Glutamatergic neuron (in vitro differentiated cells): ENCODE measurements around the gene PAPLN. TPM values are rescaled to one million over a fixed set of nuclear protein-coding genes. Genes with fewer than 3 reads are reported as not detected.

ENCODE experiments used
- DNase-seq: peaks from one replicate; pipeline ENCODE4 v3.0.0; 2022
- H3K27ac Mint-ChIP-seq: one replicate; pipeline ENCODE4 v1.8.0; 2020; ENCODE audit warnings: mild to moderate bottlenecking, mixed read lengths, inconsistent platforms; ENCODE audit not compliant: unreplicated experiment
- H3K27me3 Mint-ChIP-seq: one replicate; pipeline ENCODE4 v1.8.0; 2020; ENCODE audit warnings: mild to moderate bottlenecking, moderate library complexity, mixed read lengths, inconsistent platforms; ENCODE audit not compliant: unreplicated experiment
- H3K36me3 Mint-ChIP-seq: one replicate; pipeline ENCODE4 v1.8.0; 2020; ENCODE audit warnings: mild to moderate bottlenecking, mixed read lengths, inconsistent platforms; ENCODE audit not compliant: unreplicated experiment
- H3K4me1 Mint-ChIP-seq: one replicate; pipeline ENCODE4 v1.8.0; 2020; ENCODE audit warnings: mild to moderate bottlenecking, low read depth, mixed read lengths, inconsistent platforms; ENCODE audit not compliant: unreplicated experiment
- H3K4me3 Mint-ChIP-seq: one replicate; pipeline ENCODE4 v1.8.0; 2020; ENCODE audit warnings: mild to moderate bottlenecking, mixed read lengths, inconsistent platforms; ENCODE audit not compliant: unreplicated experiment
- H3K9me3 Mint-ChIP-seq: one replicate; pipeline ENCODE4 v1.8.0; 2020; ENCODE audit warnings: mild to moderate bottlenecking, moderate library complexity, mixed read lengths, inconsistent platforms; ENCODE audit not compliant: unreplicated experiment
- CTCF ChIP-seq: fragments of 200-600 bp; sonication (generic); IDR thresholded peaks from one replicate; pipeline ENCODE4 v1.5.0; 2021; ENCODE audit not compliant: partially characterized antibody, unreplicated experiment
- total RNA-seq: library from RNA; stranded (reverse); fragmentation: NEBNext Ultra II Directional; extraction: Animal tissue kit (Norgen Biotek cat#: 25700); gene quantifications from one replicate; pipeline ENCODE4 v1.2.1, GENCODE V29; 2021; ENCODE audit not compliant: unreplicated experiment

Gene PAPLN
- total RNA-seq, 1 donor from 2014 or later: 2.8 TPM

- H3K4me1 Mint-ChIP-seq: peaks cover 14% of the 10 kb centered on the region
- peaks cover 7% of the 10 kb centered on the region for H3K36me3 Mint-ChIP-seq
- peaks cover 3% of the 10 kb centered on the region for H3K9me3 Mint-ChIP-seq
- H3K27ac Mint-ChIP-seq: no peak overlapping the region
- TF ChIP-seq CTCF: no peak
- H3K4me3 Mint-ChIP-seq: no peak overlapping the region
- peaks cover 6% of the 10 kb centered on the region for H3K27me3 Mint-ChIP-seq
- DNase-seq: no peak
Observed at GRCh38 chr14:73230051-73230450, 7.3 kb upstream of the PAPLN start.

GRCh38 chr14:73231981-73232851, 5.1 kb upstream of the PAPLN start:
- H3K27me3 Mint-ChIP-seq: peaks cover 19% of the 10 kb centered on the region
- peaks cover 3% of the 10 kb centered on the region for H3K9me3 Mint-ChIP-seq
- H3K36me3 Mint-ChIP-seq: peaks cover 7% of the 10 kb centered on the region
- DNase-seq: peak; percentile 30
- no peak overlapping the region for H3K27ac Mint-ChIP-seq
- peak; percentile 23 for TF ChIP-seq CTCF
- H3K4me3 Mint-ChIP-seq: no peak overlapping the region
- H3K4me1 Mint-ChIP-seq: peaks cover 25% of the 10 kb centered on the region

GRCh38 chr14:73232984-73233383, 4.3 kb upstream of the PAPLN start:
- no peak overlapping the region for H3K4me3 Mint-ChIP-seq
- H3K27me3 Mint-ChIP-seq: peaks cover 20% of the 10 kb centered on the region

GRCh38 chr14:73233564-73233963, 3.7 kb upstream of the PAPLN start:
- no peak for DNase-seq
- H3K9me3 Mint-ChIP-seq: peaks cover 2% of the 10 kb centered on the region
- H3K4me3 Mint-ChIP-seq: no peak overlapping the region
- no peak for TF ChIP-seq CTCF
- H3K27me3 Mint-ChIP-seq: peaks cover 20% of the 10 kb centered on the region
- peaks cover 20% of the 10 kb centered on the region for H3K4me1 Mint-ChIP-seq
- no peak overlapping the region for H3K27ac Mint-ChIP-seq
- H3K36me3 Mint-ChIP-seq: peaks cover 7% of the 10 kb centered on the region

More at GRCh38 chr14:73232984-73233383, 4.3 kb upstream of the PAPLN start:
- peaks cover 3% of the 10 kb centered on the region for H3K9me3 Mint-ChIP-seq
- no peak overlapping the region for H3K27ac Mint-ChIP-seq
- TF ChIP-seq CTCF: no peak
- peaks cover 7% of the 10 kb centered on the region for H3K36me3 Mint-ChIP-seq
- H3K4me1 Mint-ChIP-seq: peaks cover 25% of the 10 kb centered on the region
- no peak for DNase-seq

- H3K36me3 Mint-ChIP-seq: peaks cover 7% of the 10 kb centered on the region
- peaks cover 18% of the 10 kb centered on the region for H3K4me1 Mint-ChIP-seq
- H3K9me3 Mint-ChIP-seq: peaks cover 2% of the 10 kb centered on the region
- TF ChIP-seq CTCF: no peak
- peaks cover 20% of the 10 kb centered on the region for H3K27me3 Mint-ChIP-seq
- no peak for DNase-seq
- no peak overlapping the region for H3K27ac Mint-ChIP-seq
- H3K4me3 Mint-ChIP-seq: no peak overlapping the region
Observed at GRCh38 chr14:73234029-73234428, 3.3 kb upstream of the PAPLN start.
